PC-9 (cell line): Measurements from ENCODE around the gene WNT1. TPM values are rescaled to one million over a fixed set of nuclear protein-coding genes. Genes with fewer than 3 reads are reported as not detected.

ENCODE experiments used
- BruUV-seq: library from RNA; stranded (reverse); fragments of 400-500 nt; replicated peaks from 2 replicates; lab custom pipeline; 2021; lab: Mats Ljungman, UMichigan
- CTCF ChIA-PET: fragments of 300-600 bp; sonication (Branson Sonifier 250); formaldehyde crosslinking; loops from one replicate; lab custom pipeline; 2022; ENCODE audit warnings: antibody characterized with exemption; lab: Charles Lee
- POLR2A ChIA-PET: fragments of 300-600 bp; sonication (Branson Sonifier 250); formaldehyde crosslinking; loops from one replicate; lab custom pipeline; 2022; ENCODE audit warnings: antibody characterized with exemption; ENCODE audit not compliant: unreplicated experiment; lab: Charles Lee
- DNase-seq, 2 experiments: peaks; one replicate each; pipeline versions ENCODE4 v3.0.0 to v3.0.0-alpha.2; 2015 to 2022; ENCODE audit warnings: mixed read lengths in 1 of 2
- H2AFZ ChIP-seq: fragments of 200-600 bp; sonication (generic); 2 replicates; pipeline ENCODE4 v1.8.1; 2017; ENCODE audit warnings: antibody characterized with exemption
- H3F3A ChIP-seq: fragments of 200-600 bp; sonication (generic); 2 replicates; pipeline ENCODE4 v1.8.1; 2017; ENCODE audit warnings: antibody characterized with exemption, mild to moderate bottlenecking, low read depth; ENCODE audit not compliant: insufficient read depth
- H3K27ac ChIP-seq: fragments of 200-600 bp; sonication (generic); 2 replicates; pipeline ENCODE4 v1.6.1; 2016; ENCODE audit warnings: mixed run types
- H3K27me3 ChIP-seq: fragments of 200-600 bp; sonication (generic); 2 replicates; pipeline ENCODE4 v1.6.1; 2016; ENCODE audit warnings: low read depth, mixed run types; ENCODE audit not compliant: insufficient read depth
- H3K36me3 ChIP-seq: fragments of 200-600 bp; sonication (generic); 2 replicates; pipeline ENCODE4 v1.6.1; 2016; ENCODE audit warnings: low read depth, mixed run types
- H3K4me1 ChIP-seq: fragments of 200-600 bp; sonication (generic); replicated peaks from 2 replicates; pipeline ENCODE4 v1.6.1; 2016; ENCODE audit warnings: mixed run types; ENCODE audit not compliant: insufficient read depth
- H3K4me2 ChIP-seq: fragments of 200-600 bp; sonication (generic); 2 replicates; pipeline ENCODE4 v1.6.1; 2017; ENCODE audit warnings: mixed run types
- H3K4me3 ChIP-seq: fragments of 200-600 bp; sonication (generic); 2 replicates; pipeline ENCODE4 v1.6.1; 2016; ENCODE audit warnings: mixed run types
- H3K79me2 ChIP-seq: fragments of 200-600 bp; sonication (generic); 2 replicates; pipeline ENCODE4 v1.6.1; 2017; ENCODE audit warnings: low read depth, mixed run types
- H3K9me2 ChIP-seq: fragments of 200-600 bp; sonication (generic); 2 replicates; pipeline ENCODE4 v1.8.1; 2017; ENCODE audit warnings: mild to moderate bottlenecking; ENCODE audit not compliant: insufficient read depth
- H3K9me3 ChIP-seq: fragments of 200-600 bp; sonication (generic); 2 replicates; pipeline ENCODE4 v1.8.1; 2016; ENCODE audit warnings: low read depth; ENCODE audit not compliant: insufficient read depth
- H4K20me1 ChIP-seq: fragments of 200-600 bp; sonication (generic); 2 replicates; pipeline ENCODE4 v1.8.1; 2017; ENCODE audit not compliant: insufficient read depth
- EZH2 ChIP-seq: fragments of 200-600 bp; sonication (generic); IDR thresholded peaks from 2 replicates; pipeline ENCODE4 v1.8.0; 2017; ENCODE audit warnings: antibody characterized with exemption, low read depth
- intact Hi-C: fragments of 100-400 bp; cut with micrococcal nuclease; formaldehyde crosslinking; loops from one replicate; pipeline ENCODE4 v1.10.0; 2022; ENCODE audit not compliant: unreplicated experiment
- total RNA-seq: library from RNA; stranded (reverse); gene quantifications from 2 replicates; pipeline ENCODE4 v1.2.3, GENCODE V29; 2021
- TF ChIP-seq, protein P1 (sequence below): fragments of 200-600 bp; sonication (generic); conservative IDR thresholded peaks from 2 replicates; pipeline ENCODE4 v1.6.1; 2017; ENCODE audit warnings: mixed run types, antibody characterized with exemption, mild to moderate bottlenecking, moderate library complexity

The WNT1 gene
- total RNA-seq, 1 experiment from 2014 or later: not detected

DNA sequence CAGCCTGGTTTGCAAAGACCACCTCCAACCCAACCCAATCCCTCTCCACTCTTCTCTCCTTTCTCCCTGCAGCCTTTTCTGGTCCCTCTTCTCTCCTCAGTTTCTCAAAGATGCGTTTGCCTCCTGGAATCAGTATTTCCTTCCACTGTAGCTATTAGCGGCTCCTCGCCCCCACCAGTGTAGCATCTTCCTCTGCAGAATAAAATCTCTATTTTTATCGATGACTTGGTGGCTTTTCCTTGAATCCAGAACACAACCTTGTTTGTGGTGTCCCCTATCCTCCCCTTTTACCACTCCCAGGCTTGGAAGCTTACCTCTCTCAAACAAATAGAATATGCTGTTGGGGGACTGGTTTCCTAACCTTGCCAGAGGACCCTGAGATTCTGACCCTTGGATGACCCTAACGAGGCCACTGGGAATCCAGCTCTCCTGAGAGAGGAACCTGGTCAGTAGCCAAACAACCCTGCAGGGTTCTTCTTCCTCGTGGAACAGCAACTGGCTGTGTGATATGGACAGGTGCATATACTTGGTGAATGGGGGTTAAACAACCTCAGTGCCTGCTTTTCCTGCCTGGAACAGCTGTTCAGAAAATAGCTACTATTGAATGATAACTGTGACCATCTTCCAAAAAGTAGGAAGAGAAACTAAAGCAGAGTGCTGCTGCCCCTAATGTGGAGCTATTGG is 4.4 kb downstream of the WNT1 start:
- Histone ChIP-seq H3K79me2 (no peaks in the 10 kb centered on the region), H3K4me1 (no peaks in the 10 kb centered on the region), H3K27ac (no peak overlapping the region), H4K20me1 (no peaks in the 10 kb centered on the region), H2AFZ (no peak overlapping the region), H3K9me3 (no peaks in the 10 kb centered on the region), H3K36me3 (no peaks in the 10 kb centered on the region), H3F3A (no peaks in the 10 kb centered on the region), H3K27me3 (peaks cover 55% of the 10 kb centered on the region), H3K4me2 (no peak overlapping the region), H3K4me3 (no peak overlapping the region), H3K9me2 (no peaks in the 10 kb centered on the region)
- BruUV-seq: no TSS peak
- DNase-seq: no peak
- ChIA-PET CTCF (no interaction called here), POLR2A (no interaction called here)
- TF ChIP-seq EZH2: no peak
- intact Hi-C loops: no loop called here

DNA sequence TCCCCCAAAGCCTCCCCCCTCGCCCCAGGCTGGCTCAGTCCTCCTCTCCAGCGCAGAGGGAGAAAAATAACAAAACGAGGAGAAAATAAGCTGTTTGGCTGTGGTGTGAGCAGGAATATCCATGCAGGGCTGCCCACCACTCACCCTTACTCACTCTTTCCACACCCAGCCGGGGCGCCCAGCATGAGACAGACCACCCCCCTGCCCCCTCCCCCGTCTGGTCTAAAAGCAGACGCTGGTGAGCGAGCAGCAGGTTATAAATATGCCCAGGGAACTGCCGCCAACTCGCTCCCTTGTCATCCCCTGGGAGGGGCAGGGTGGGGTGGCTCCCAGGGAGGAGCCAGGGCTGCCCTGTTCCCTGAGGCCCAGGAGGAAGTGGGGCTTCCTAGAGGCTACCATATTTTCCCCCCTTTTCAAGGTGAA is 7.4 kb downstream of the WNT1 start:
- Histone ChIP-seq H4K20me1 (no peaks in the 10 kb centered on the region), H3K4me2 (no peak overlapping the region), H3K4me1 (no peaks in the 10 kb centered on the region), H3K36me3 (no peaks in the 10 kb centered on the region), H3K9me2 (no peaks in the 10 kb centered on the region), H3K27ac (no peak overlapping the region), H3F3A (no peaks in the 10 kb centered on the region), H3K4me3 (no peak overlapping the region), H2AFZ (no peak overlapping the region), H3K27me3 (peaks cover 36% of the 10 kb centered on the region), H3K9me3 (no peaks in the 10 kb centered on the region), H3K79me2 (no peaks in the 10 kb centered on the region)
- TF ChIP-seq EZH2: no peak
- TF ChIP-seq, protein P1, sequence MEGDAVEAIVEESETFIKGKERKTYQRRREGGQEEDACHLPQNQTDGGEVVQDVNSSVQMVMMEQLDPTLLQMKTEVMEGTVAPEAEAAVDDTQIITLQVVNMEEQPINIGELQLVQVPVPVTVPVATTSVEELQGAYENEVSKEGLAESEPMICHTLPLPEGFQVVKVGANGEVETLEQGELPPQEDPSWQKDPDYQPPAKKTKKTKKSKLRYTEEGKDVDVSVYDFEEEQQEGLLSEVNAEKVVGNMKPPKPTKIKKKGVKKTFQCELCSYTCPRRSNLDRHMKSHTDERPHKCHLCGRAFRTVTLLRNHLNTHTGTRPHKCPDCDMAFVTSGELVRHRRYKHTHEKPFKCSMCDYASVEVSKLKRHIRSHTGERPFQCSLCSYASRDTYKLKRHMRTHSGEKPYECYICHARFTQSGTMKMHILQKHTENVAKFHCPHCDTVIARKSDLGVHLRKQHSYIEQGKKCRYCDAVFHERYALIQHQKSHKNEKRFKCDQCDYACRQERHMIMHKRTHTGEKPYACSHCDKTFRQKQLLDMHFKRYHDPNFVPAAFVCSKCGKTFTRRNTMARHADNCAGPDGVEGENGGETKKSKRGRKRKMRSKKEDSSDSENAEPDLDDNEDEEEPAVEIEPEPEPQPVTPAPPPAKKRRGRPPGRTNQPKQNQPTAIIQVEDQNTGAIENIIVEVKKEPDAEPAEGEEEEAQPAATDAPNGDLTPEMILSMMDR: no peak
- intact Hi-C loops: no loop called here
- ChIA-PET CTCF (interaction anchor here (0.6 kb wide), 1 partner anchor 39 kb away, joined by 3 read pairs; no protein-coding TSS in a partner anchor), POLR2A (no interaction called here)
- no peak for DNase-seq
- BruUV-seq: no TSS peak

DNA sequence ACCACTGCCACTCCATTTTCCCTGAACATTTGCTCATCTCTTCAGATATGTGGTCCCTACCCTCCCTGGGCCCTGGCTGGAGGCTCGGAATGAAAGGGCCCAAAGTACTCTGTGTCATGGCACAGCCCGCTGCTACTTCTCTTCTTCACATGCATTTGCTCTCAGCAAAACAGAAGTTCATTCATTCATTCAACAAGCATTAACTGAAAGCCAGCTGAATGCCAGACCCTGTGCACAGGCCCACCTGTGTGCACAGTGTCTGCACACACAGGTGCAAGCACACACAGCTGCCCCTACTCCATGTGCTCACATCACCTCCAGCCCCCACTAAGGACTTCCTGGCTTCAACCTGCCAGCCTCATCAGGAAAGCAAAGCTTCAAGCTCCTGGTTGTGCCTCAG is 7.8 kb downstream of the WNT1 start:
- no peaks in the 10 kb centered on the region for H3K36me3 ChIP-seq
- H3K4me3 ChIP-seq: no peak overlapping the region
- no peaks in the 10 kb centered on the region for H3F3A ChIP-seq
- no peak overlapping the region for H3K27ac ChIP-seq
- intact Hi-C loops: no loop called here
- H3K4me1 ChIP-seq: no peaks in the 10 kb centered on the region
- TF ChIP-seq EZH2: no peak
- TF ChIP-seq, protein P1: no peak
- H3K4me2 ChIP-seq: no peak overlapping the region
- H3K9me2 ChIP-seq: no peaks in the 10 kb centered on the region
- ChIA-PET POLR2A (no interaction called here), CTCF (interaction anchor here (0.6 kb wide), 1 partner anchor 39 kb away, joined by 3 read pairs; no protein-coding TSS in a partner anchor)
- no peaks in the 10 kb centered on the region for H4K20me1 ChIP-seq
- peaks cover 33% of the 10 kb centered on the region for H3K27me3 ChIP-seq
- no peaks in the 10 kb centered on the region for H3K79me2 ChIP-seq
- DNase-seq: no peak
- no TSS peak for BruUV-seq
- no peak overlapping the region for H2AFZ ChIP-seq
- H3K9me3 ChIP-seq: no peaks in the 10 kb centered on the region
